WTC11 (cell line): ENCODE data around the gene MAP1B. TPM values are rescaled to one million over a fixed set of nuclear protein-coding genes. Genes with fewer than 3 reads are reported as not detected.

Experiments
- ATAC-seq: fragments of 200-7000 bp; cut with Tn5 transposase; 2 replicates; pipeline ENCODE4 v1.10.0; 2021; ENCODE audit warnings: mild to moderate bottlenecking, moderate library complexity
- CTCF ChIA-PET: fragments of 300-600 bp; sonication (Branson Sonifier 250); formaldehyde crosslinking; loops from one replicate; lab custom pipeline; 2021; ENCODE audit warnings: antibody characterized with exemption; lab: Charles Lee
- POLR2A ChIA-PET: fragments of 350-600 bp; sonication (Branson Sonifier 250); formaldehyde crosslinking; loops from one replicate; lab custom pipeline; 2021; ENCODE audit warnings: antibody characterized with exemption; lab: Charles Lee
- DNase-seq: peaks from one replicate; pipeline ENCODE4 v3.0.0; 2021; ENCODE audit warnings: low spot score
- H3K27ac Mint-ChIP-seq: 2 replicates; pipeline ENCODE4 v1.8.0; 2021; ENCODE audit warnings: mixed read lengths
- H3K27me3 Mint-ChIP-seq: 2 replicates; pipeline ENCODE4 v1.8.0; 2021; ENCODE audit warnings: low read depth, mild to moderate bottlenecking, moderate library complexity, mixed read lengths
- H3K36me3 Mint-ChIP-seq: 2 replicates; pipeline ENCODE4 v1.8.0; 2021; ENCODE audit warnings: mixed read lengths
- H3K4me1 Mint-ChIP-seq: 2 replicates; pipeline ENCODE4 v1.8.0; 2022; ENCODE audit warnings: mixed read lengths
- H3K4me3 Mint-ChIP-seq: 2 replicates; pipeline ENCODE4 v1.8.0; 2021; ENCODE audit warnings: mild to moderate bottlenecking, moderate library complexity, mixed read lengths
- H3K9me3 Mint-ChIP-seq: 2 replicates; pipeline ENCODE4 v1.8.0; 2021; ENCODE audit warnings: mixed read lengths
- ATF6 ChIP-seq: sonication (generic); formaldehyde crosslinking; IDR thresholded peaks from 2 replicates; pipeline ENCODE4 v1.8.1; 2023; ENCODE audit warnings: mild to moderate bottlenecking, missing genetic modification reagents
- E2F5 ChIP-seq: sonication (generic); formaldehyde crosslinking; IDR thresholded peaks from 2 replicates; pipeline ENCODE4 v1.8.1; 2022; ENCODE audit warnings: mild to moderate bottlenecking, moderate library complexity, missing genetic modification reagents
- FOXJ3 ChIP-seq: sonication (generic); formaldehyde crosslinking; IDR thresholded peaks from 2 replicates; pipeline ENCODE4 v1.9.0; 2021; ENCODE audit warnings: missing genetic modification reagents, mild to moderate bottlenecking, borderline replicate concordance
- GRHL2 ChIP-seq: fragments of 250-450 bp; sonication (Bioruptor Pico); IDR thresholded peaks from 2 replicates; pipeline ENCODE4 v1.8.0; 2022; ENCODE audit warnings: mild to moderate bottlenecking, moderate library complexity; ENCODE audit not compliant: insufficient replicate concordance, severe bottlenecking
- GTF2I ChIP-seq: fragments of 250-450 bp; sonication (Bioruptor Pico); conservative IDR thresholded peaks from 2 replicates; pipeline ENCODE4 v1.4.0; 2021; ENCODE audit warnings: mild to moderate bottlenecking
- KAT7 ChIP-seq: sonication (generic); formaldehyde crosslinking; IDR thresholded peaks from 2 replicates; pipeline ENCODE4 v1.8.1; 2023; ENCODE audit warnings: missing genetic modification reagents, mild to moderate bottlenecking, borderline replicate concordance
- MAX ChIP-seq: sonication (generic); formaldehyde crosslinking; IDR thresholded peaks from 2 replicates; pipeline ENCODE4 v1.8.0; 2022; ENCODE audit warnings: mild to moderate bottlenecking, missing genetic modification reagents
- TP53 ChIP-seq: sonication (generic); formaldehyde crosslinking; IDR thresholded peaks from 2 replicates; pipeline ENCODE4 v1.8.1; 2023; ENCODE audit warnings: mild to moderate bottlenecking, missing genetic modification reagents
- ZNF219 ChIP-seq: sonication (generic); formaldehyde crosslinking; IDR thresholded peaks from 2 replicates; pipeline ENCODE4 v1.8.0; 2023; ENCODE audit warnings: missing genetic modification reagents, mild to moderate bottlenecking, borderline replicate concordance
- ZNF532 ChIP-seq: fragments of 250-450 bp; sonication (Bioruptor Pico); IDR thresholded peaks from 2 replicates; pipeline ENCODE4 v1.9.0; 2021; ENCODE audit warnings: mild to moderate bottlenecking, borderline replicate concordance
- total RNA-seq: library from RNA; stranded (reverse); gene quantifications from 3 replicates; pipeline ENCODE4 v1.2.3, GENCODE V29; 2021
- TF ChIP-seq, protein P1 (sequence below): fragments of 250-450 bp; sonication (Bioruptor Pico); IDR thresholded peaks from 2 replicates; pipeline ENCODE4 v1.8.0; 2021; ENCODE audit warnings: mild to moderate bottlenecking
- TF ChIP-seq, protein P2 (sequence below): sonication (generic); formaldehyde crosslinking; IDR thresholded peaks from 2 replicates; pipeline ENCODE4 v1.8.0; 2022; ENCODE audit warnings: missing genetic modification reagents
- TF ChIP-seq, protein P3 (sequence below): sonication (generic); formaldehyde crosslinking; IDR thresholded peaks from 2 replicates; pipeline ENCODE4 v1.8.1; 2023; ENCODE audit warnings: mild to moderate bottlenecking, missing genetic modification reagents
- TF ChIP-seq, protein P4 (sequence below): sonication (generic); formaldehyde crosslinking; IDR thresholded peaks from 2 replicates; pipeline ENCODE4 v1.8.0; 2023; ENCODE audit warnings: missing genetic modification reagents
- TF ChIP-seq, protein P5 (sequence below): fragments of 250-450 bp; sonication (Bioruptor Pico); IDR thresholded peaks from 2 replicates; pipeline ENCODE4 v2.1.2; 2022; ENCODE audit warnings: mild to moderate bottlenecking, moderate library complexity

MAP1B gene
- total RNA-seq, 1 experiment from 2014 or later: 95.0 TPM

DNA sequence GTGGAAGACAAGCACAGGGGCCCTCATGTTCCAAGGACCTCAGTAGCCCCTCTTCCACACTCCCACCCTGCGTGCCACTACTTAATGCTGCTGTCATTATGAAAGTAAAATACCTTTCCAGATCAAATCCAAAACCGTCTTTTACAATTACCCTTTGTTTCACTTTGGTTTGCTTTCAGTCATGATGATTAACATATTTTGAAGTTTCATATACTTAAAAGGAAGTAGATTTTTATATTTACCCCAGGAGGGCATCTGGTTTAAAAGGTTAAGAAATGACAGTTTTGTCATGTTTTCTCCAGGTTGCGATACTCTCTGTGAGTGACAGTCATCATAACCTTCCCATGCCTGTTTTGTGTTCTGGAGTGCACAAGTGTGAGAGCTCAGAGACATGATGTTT is 13.5 kb upstream of the MAP1B start:
- ATAC-seq (no peak), DNase-seq (no peak)
- TF ChIP-seq, protein P1, sequence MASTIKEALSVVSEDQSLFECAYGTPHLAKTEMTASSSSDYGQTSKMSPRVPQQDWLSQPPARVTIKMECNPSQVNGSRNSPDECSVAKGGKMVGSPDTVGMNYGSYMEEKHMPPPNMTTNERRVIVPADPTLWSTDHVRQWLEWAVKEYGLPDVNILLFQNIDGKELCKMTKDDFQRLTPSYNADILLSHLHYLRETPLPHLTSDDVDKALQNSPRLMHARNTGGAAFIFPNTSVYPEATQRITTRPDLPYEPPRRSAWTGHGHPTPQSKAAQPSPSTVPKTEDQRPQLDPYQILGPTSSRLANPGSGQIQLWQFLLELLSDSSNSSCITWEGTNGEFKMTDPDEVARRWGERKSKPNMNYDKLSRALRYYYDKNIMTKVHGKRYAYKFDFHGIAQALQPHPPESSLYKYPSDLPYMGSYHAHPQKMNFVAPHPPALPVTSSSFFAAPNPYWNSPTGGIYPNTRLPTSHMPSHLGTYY: no peak
- TF ChIP-seq, protein P2, sequence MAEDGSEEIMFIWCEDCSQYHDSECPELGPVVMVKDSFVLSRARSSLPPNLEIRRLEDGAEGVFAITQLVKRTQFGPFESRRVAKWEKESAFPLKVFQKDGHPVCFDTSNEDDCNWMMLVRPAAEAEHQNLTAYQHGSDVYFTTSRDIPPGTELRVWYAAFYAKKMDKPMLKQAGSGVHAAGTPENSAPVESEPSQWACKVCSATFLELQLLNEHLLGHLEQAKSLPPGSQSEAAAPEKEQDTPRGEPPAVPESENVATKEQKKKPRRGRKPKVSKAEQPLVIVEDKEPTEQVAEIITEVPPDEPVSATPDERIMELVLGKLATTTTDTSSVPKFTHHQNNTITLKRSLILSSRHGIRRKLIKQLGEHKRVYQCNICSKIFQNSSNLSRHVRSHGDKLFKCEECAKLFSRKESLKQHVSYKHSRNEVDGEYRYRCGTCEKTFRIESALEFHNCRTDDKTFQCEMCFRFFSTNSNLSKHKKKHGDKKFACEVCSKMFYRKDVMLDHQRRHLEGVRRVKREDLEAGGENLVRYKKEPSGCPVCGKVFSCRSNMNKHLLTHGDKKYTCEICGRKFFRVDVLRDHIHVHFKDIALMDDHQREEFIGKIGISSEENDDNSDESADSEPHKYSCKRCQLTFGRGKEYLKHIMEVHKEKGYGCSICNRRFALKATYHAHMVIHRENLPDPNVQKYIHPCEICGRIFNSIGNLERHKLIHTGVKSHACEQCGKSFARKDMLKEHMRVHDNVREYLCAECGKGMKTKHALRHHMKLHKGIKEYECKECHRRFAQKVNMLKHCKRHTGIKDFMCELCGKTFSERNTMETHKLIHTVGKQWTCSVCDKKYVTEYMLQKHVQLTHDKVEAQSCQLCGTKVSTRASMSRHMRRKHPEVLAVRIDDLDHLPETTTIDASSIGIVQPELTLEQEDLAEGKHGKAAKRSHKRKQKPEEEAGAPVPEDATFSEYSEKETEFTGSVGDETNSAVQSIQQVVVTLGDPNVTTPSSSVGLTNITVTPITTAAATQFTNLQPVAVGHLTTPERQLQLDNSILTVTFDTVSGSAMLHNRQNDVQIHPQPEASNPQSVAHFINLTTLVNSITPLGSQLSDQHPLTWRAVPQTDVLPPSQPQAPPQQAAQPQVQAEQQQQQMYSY (CRISPR knock-in tag): no peak
- TF ChIP-seq KAT7 (CRISPR knock-in tag): no peak
- TF ChIP-seq, protein P3, sequence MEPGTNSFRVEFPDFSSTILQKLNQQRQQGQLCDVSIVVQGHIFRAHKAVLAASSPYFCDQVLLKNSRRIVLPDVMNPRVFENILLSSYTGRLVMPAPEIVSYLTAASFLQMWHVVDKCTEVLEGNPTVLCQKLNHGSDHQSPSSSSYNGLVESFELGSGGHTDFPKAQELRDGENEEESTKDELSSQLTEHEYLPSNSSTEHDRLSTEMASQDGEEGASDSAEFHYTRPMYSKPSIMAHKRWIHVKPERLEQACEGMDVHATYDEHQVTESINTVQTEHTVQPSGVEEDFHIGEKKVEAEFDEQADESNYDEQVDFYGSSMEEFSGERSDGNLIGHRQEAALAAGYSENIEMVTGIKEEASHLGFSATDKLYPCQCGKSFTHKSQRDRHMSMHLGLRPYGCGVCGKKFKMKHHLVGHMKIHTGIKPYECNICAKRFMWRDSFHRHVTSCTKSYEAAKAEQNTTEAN (CRISPR knock-in tag): no peak
- no peak for TF ChIP-seq ZNF532 (CRISPR knock-in tag)
- no peak for TF ChIP-seq MAX (CRISPR knock-in tag)
- TF ChIP-seq FOXJ3 (CRISPR knock-in tag): no peak
- TF ChIP-seq, protein P4, sequence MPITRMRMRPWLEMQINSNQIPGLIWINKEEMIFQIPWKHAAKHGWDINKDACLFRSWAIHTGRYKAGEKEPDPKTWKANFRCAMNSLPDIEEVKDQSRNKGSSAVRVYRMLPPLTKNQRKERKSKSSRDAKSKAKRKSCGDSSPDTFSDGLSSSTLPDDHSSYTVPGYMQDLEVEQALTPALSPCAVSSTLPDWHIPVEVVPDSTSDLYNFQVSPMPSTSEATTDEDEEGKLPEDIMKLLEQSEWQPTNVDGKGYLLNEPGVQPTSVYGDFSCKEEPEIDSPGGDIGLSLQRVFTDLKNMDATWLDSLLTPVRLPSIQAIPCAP (CRISPR knock-in tag): no peak
- no peak for TF ChIP-seq E2F5 (CRISPR knock-in tag)
- TF ChIP-seq GTF2I (CRISPR knock-in tag): no peak
- TF ChIP-seq, protein P5, sequence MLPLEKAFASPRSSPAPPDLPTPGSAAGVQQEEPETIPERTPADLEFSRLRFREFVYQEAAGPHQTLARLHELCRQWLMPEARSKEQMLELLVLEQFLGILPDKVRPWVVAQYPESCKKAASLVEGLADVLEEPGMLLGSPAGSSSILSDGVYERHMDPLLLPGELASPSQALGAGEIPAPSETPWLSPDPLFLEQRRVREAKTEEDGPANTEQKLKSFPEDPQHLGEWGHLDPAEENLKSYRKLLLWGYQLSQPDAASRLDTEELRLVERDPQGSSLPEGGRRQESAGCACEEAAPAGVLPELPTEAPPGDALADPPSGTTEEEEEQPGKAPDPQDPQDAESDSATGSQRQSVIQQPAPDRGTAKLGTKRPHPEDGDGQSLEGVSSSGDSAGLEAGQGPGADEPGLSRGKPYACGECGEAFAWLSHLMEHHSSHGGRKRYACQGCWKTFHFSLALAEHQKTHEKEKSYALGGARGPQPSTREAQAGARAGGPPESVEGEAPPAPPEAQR (CRISPR knock-in tag): no peak
- no peak for TF ChIP-seq GRHL2 (CRISPR knock-in tag)
- TF ChIP-seq ZNF219 (CRISPR knock-in tag): no peak
- no peak for TF ChIP-seq ATF6 (CRISPR knock-in tag)
- no peak for TF ChIP-seq TP53 (CRISPR knock-in tag)
- Mint-ChIP-seq H3K27ac (no peak overlapping the region), H3K36me3 (no peaks in the 10 kb centered on the region), H3K4me3 (no peak overlapping the region), H3K27me3 (no peaks in the 10 kb centered on the region), H3K4me1 (0 out of 2 replicates have a peak, but pooled peaks cover 3% of the 10 kb centered on the region), H3K9me3 (no peaks in the 10 kb centered on the region)
- POLR2A ChIA-PET: no interaction called here
- CTCF ChIA-PET: no interaction called here
